ENCODE results near the gene ITFG2.

Gene ITFG2

GRCh38 chr12:2857021-2857431 lies 44.6 kb downstream of the ITFG2 start, which contains the start of gene TEX52:
Gene TEX52, minus strand, starts transcription at chr12:2857039. Its CDS starts 13 bp downstream, at chr12:2857026.
- no peak within 1 kb of the TSS for H3K27ac ChIP-seq (ENCODE audit: low read length)

DNA sequence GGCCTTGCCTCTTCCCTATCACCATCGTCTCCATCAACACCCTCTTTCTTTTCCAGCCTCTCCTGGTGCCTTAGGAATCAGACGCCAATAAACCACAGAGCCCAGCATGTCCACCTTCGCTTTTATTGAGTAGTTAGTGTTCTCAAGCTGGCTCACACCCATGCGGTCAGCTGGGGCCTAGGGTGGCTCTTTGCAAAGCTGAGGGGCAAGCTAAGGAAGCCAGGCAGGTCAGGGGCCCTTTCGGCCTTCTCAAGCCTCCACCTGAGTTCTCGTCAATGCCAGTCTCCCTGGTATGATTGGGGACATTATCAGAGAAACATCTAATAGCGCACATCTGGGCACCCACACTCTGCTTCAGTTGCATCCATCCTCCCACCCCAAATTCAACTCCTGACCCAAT lies 45.1 kb downstream of the ITFG2 start:
- no peak overlapping the region for H3K4me2 ChIP-seq (ENCODE audit: low read depth, low read length)
- no peaks in the 10 kb centered on the region for H3K79me2 ChIP-seq (ENCODE audit: low read length)
- TF ChIP-seq CTCF (IDR thresholded peaks at IDR 0.05; ENCODE audit: low read length) (no peak), EZH2phosphoT487 (IDR thresholded peaks at IDR 0.05; ENCODE audit: low read length) (no peak), EZH2 (optimal IDR thresholded peaks at IDR 0.05; ENCODE audit: low read depth, low read length) (no peak)
- H3K9ac ChIP-seq (ENCODE audit: low read length), result no peak overlapping the region
- H2AFZ ChIP-seq (ENCODE audit: low read length), result no peak overlapping the region
- H4K20me1 ChIP-seq (ENCODE audit: insufficient read depth, low read length), result no peaks in the 10 kb centered on the region
- H3K27me3 ChIP-seq (replicated peaks; ENCODE audit: insufficient read depth, low read length), result no peaks in the 10 kb centered on the region
- no peak overlapping the region for H3K4me3 ChIP-seq (ENCODE audit: low read length)
- no peaks in the 10 kb centered on the region for H3K9me2 ChIP-seq (replicated peaks; ENCODE audit: insufficient read depth, low read length)
- H3F3A ChIP-seq (ENCODE audit: insufficient read depth, low read length), result peaks cover 3% of the 10 kb centered on the region; the same call in 1 of the 2 replicates
- H3K4me1 ChIP-seq (ENCODE audit: low read length), result no peaks in the 10 kb centered on the region
- no peak overlapping the region for H3K27ac ChIP-seq (ENCODE audit: low read length)
- H3K36me3 ChIP-seq (replicated peaks; ENCODE audit: insufficient read depth, low read length), result no peaks in the 10 kb centered on the region
- DNase-seq, result no peak
- no peaks in the 10 kb centered on the region for H3K9me3 ChIP-seq (replicated peaks; ENCODE audit: insufficient read depth, low read length)

More at GRCh38 chr12:2857021-2857431, 44.6 kb downstream of the ITFG2 start, which contains the start of gene TEX52:
- Histone ChIP-seq H3K9me3 (replicated peaks; ENCODE audit: insufficient read depth, low read length) (no peaks in the 10 kb centered on the region), H3K4me3 (ENCODE audit: low read length) (no peak within 1 kb of the TSS), H3K36me3 (replicated peaks; ENCODE audit: insufficient read depth, low read length) (no peaks in the 10 kb centered on the region), H3K27me3 (replicated peaks; ENCODE audit: insufficient read depth, low read length) (no peaks in the 10 kb centered on the region), H4K20me1 (ENCODE audit: insufficient read depth, low read length) (no peaks in the 10 kb centered on the region), H3K4me2 (ENCODE audit: low read depth, low read length) (no peak within 1 kb of the TSS), H3K79me2 (ENCODE audit: low read length) (no peaks in the 10 kb centered on the region), H3K9ac (ENCODE audit: low read length) (no peak within 1 kb of the TSS), H3F3A (ENCODE audit: insufficient read depth, low read length) (peaks cover 3% of the 10 kb centered on the region; the same call in 1 of the 2 replicates), H2AFZ (ENCODE audit: low read length) (no peak within 1 kb of the TSS), H3K4me1 (ENCODE audit: low read length) (no peaks in the 10 kb centered on the region), H3K9me2 (replicated peaks; ENCODE audit: insufficient read depth, low read length) (no peaks in the 10 kb centered on the region)
- TF ChIP-seq EZH2 (optimal IDR thresholded peaks at IDR 0.05; ENCODE audit: low read depth, low read length), result no peak
- TF ChIP-seq CTCF (IDR thresholded peaks at IDR 0.05; ENCODE audit: low read length), result no peak
- TF ChIP-seq EZH2phosphoT487 (IDR thresholded peaks at IDR 0.05; ENCODE audit: low read length), result no peak
- DNase-seq, result no peak

GRCh38 chr12:2858334-2858733 lies 45.9 kb downstream of the ITFG2 start:
- no peak for TF ChIP-seq EZH2phosphoT487 (IDR thresholded peaks at IDR 0.05; ENCODE audit: low read length)
- no peak for TF ChIP-seq CTCF (IDR thresholded peaks at IDR 0.05; ENCODE audit: low read length)
- TF ChIP-seq EZH2 (optimal IDR thresholded peaks at IDR 0.05; ENCODE audit: low read depth, low read length), result no peak
- no peak overlapping the region for H3K4me3 ChIP-seq (ENCODE audit: low read length)
- H3K79me2 ChIP-seq (ENCODE audit: low read length), result no peaks in the 10 kb centered on the region
- no peaks in the 10 kb centered on the region for H3K27me3 ChIP-seq (replicated peaks; ENCODE audit: insufficient read depth, low read length)
- H3K4me2 ChIP-seq (ENCODE audit: low read depth, low read length), result no peak overlapping the region
- H3K4me1 ChIP-seq (ENCODE audit: low read length), result no peaks in the 10 kb centered on the region
- no peak overlapping the region for H3K27ac ChIP-seq (ENCODE audit: low read length)
- H3K9me3 ChIP-seq (replicated peaks; ENCODE audit: insufficient read depth, low read length), result no peaks in the 10 kb centered on the region
- H3K9ac ChIP-seq (ENCODE audit: low read length), result no peak overlapping the region
- H2AFZ ChIP-seq (ENCODE audit: low read length), result no peak overlapping the region
- no peaks in the 10 kb centered on the region for H3K36me3 ChIP-seq (replicated peaks; ENCODE audit: insufficient read depth, low read length)
- no peak for DNase-seq
- no peaks in the 10 kb centered on the region for H3K9me2 ChIP-seq (replicated peaks; ENCODE audit: insufficient read depth, low read length)
- H4K20me1 ChIP-seq (ENCODE audit: insufficient read depth, low read length), result no peaks in the 10 kb centered on the region
- H3F3A ChIP-seq (ENCODE audit: insufficient read depth, low read length), result peaks cover 3% of the 10 kb centered on the region; the same call in 1 of the 2 replicates

All from MM.1S (cell line).